GM19468 (cell line): Measurements from ENCODE around the gene TBL3.

Experiments
- ATAC-seq: cut with Tn5 transposase; IDR thresholded peaks from one replicate; pipeline ENCODE4 v1.9.1; 2021; ENCODE audit warnings: mild to moderate bottlenecking, moderate library complexity, moderate number of reproducible peaks; ENCODE audit not compliant: unreplicated experiment; ENCODE audit errors: extremely low read depth

TBL3 gene

DNA sequence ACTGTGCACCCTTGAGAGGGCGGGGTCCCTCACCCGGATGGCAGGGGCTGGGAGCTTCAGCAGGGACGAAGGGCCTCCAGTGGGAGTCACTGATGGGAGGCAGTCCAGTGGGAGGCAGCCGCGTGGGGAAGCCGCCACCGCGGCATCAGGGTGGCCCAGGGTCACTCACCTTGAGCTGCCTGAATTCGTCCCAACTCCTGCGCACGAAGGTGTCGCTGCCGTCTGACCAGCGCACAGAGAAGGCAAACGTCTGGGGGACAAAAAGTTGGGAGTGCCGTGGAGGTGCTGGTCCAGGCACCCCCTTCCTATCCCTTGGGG is 8.9 kb downstream of the TBL3 start:
- no peak for ATAC-seq

DNA sequence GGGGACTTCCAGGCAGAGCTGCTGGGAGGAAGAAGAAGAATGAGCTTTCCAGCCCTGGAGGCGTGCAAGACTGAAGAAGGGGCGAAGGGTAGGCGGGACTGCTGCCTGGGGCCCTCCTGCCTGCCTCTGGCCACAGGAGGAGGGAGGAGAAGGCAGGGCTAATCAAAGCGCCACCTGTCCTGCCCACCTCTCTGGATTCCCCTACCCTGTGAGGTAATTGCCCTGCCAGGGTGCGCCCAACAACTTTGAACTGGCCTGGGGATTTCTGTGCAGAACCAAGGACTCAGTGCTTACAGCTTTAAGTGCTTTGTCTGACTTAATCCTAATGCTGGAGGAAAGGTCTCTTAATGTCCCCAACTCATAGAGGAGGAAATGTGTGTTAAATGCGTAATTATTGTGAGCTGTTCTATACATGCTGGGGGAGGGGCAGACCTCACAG is 9.6 kb downstream of the TBL3 start, which contains the start of gene NOXO1:
Gene NOXO1 (minus strand): TSS at position 72 of the 439 bp plus-strand sequence. CDS start 290 bp downstream, outside the sequence.
- ATAC-seq, result no peak

DNA sequence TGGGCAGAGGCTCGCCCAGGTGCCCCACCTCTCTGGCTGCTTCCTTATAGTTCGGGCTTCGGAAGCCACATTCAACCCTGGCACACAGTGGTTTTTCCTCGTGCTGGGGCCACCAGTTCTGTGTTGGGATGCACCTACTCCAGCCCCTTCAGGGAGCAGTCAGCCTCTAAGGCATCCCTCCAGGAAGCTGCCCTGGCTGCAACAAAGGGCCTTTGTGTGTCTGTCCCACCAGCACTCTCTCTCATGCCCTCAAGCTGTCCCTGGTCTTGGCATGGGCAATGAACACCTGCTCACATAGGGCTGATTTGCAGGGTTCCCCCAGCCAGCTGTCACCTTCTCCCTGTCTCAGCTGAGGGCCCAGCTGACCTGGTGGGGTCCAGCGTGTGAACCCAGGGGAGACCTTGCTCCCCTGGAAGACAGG is 10.2 kb downstream of the TBL3 start:
- ATAC-seq, result no peak

DNA sequence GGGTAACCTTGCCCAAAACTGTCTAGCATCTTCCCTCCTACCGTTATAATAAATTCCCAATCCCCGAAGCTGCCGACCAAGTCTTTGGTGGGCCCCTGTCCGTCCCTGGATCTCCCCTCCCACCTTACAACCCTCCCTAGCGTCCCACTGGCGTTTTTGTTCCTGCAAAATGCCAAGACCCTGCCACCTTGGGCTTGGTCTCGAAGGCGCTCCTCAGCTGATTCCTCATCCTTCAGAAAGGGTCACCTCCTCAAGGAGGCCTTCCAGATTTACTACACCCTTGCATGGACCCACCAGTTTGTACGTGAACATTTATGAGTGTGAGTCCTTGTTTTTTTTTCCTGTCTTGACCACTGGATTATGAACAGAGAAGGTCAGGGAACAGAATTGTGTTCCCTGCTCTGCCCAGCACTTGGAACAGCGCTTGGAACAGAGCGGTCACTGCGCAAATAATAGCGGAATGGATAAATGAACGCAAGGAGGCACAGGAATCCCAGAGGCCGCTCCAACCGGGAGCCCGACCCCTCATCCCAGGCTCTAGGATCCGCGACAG is 11.2 kb downstream of the TBL3 start:
- no peak for ATAC-seq

DNA sequence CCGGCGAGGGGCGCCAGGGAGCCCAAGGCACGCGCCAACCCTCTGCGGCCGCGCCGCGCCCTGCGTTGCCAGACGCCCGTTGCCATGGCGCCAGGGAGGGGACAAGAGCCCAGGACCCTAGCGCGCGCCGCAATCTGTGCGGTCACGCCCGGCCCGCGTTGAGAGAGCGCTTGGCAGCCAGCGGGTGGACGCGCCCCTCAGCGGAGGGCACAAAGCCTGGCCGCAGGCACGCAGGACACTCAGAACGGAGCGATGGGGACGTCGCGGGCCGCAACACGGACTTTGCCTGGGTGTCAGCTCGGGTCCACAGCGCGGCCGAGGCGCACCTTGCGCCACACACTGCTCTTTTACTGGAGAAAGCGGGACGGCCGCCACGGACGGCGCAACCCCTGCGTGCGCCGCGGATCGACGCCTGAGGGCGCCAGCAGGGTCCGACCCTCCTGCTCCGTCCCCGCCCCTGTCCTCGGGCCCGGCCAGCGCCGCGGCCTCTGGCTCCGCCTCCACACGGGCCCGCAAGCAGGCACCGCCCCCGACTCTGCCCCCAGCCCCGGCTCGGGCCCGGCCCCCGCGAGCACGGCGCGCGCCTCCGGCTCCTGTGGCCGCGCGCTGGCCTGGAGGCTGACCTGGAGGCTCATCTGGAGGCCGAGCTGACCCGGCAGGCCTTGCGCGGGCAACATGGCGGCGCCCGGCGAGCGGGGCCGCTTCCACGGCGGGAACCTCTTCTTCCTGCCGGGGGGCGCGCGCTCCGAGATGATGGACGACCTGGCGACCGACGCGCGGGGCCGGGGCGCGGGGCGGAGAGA is 11.9 kb downstream of the TBL3 start, which contains the start of gene GFER:
Gene GFER (plus strand): TSS at position 650 of the 803 bp plus-strand sequence. CDS start 26 bp downstream, at position 676.
- ATAC-seq, result peak; percentile 58

DNA sequence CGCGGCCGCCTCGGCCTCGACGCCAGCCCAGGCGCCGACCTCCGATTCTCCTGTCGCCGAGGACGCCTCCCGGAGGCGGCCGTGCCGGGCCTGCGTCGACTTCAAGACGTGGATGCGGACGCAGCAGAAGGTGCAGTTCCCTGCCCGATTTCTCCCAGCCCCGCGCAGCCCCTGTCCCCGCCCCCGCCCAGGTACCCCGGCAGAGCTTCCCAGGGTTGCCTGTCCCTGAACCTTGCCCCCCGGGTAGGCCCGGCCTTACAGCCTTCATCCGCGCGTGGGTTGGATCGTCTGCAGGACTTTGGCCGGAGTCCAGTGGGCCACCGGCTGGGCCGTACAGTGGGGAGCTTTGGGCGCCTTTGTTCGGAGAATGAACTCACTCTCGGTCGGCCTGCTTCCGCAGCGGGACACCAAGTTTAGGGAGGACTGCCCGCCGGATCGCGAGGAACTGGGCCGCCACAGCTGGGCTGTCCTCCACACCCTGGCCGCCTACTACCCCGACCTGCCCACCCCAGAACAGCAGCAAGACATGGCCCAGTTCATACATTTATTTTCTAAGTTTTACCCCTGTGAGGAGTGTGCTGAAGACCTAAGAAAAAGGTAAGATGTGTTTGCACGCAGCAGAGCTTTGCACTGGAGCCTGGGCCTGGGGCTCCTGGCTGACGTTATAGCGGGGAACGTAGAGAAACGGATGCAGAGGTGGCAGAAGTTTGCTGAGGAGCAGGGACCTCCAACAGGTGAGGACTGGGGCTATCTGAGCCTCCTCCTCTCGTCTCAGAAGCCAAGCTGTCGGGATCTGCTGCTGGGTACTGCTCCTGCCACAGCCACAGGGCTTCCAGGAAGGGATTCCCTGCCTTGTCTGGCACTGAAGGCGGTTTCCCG is 12.7 kb downstream of the TBL3 start:
- ATAC-seq, result no peak

DNA sequence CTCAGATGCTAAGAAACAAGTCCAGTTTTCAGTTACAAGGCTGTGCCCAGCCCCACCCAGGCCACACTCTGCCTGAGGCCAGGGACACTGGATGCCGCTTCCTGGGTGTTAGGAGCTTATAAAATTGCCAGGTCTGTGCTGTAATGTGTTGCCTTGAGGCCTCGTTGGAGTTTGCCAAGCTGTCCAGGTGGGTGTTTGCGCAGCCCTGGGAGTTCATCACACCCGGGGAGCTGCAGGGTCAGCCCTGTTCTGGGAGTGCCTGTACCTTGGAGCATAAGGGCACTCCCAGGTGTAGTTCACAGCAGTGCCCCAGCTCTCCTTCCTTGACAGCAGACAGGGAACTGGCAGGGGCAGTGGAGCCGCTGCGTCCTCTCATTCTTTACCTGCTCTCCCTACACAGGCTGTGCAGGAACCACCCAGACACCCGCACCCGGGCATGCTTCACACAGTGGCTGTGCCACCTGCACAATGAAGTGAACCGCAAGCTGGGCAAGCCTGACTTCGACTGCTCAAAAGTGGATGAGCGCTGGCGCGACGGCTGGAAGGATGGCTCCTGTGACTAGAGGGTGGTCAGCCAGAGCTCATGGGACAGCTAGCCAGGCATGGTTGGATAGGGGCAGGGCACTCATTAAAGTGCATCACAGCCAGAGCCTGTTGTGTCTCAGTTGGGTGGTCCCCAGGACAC is 13.8 kb downstream of the TBL3 start:
- no peak for ATAC-seq

DNA sequence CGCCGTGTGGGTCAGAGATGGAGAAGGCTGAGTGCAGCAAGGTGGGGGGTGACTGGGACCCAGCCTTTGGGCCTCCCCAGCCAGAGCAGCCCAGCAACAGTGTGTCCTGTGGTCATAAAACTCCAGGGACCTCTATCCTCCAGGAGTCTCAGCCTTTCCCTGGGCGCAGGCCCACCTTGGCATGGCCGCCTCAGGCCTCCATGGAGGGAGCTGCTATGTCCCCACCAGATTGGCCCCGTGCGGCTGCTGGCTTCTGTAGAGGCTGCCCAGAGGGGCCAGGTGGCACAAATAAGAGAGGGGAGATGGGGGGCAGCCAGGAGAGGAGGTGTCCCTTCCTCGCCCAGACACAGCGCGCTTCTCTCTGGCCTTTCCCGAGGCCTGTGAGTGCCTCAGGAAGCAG is 15.3 kb downstream of the TBL3 start:
- no peak for ATAC-seq

DNA sequence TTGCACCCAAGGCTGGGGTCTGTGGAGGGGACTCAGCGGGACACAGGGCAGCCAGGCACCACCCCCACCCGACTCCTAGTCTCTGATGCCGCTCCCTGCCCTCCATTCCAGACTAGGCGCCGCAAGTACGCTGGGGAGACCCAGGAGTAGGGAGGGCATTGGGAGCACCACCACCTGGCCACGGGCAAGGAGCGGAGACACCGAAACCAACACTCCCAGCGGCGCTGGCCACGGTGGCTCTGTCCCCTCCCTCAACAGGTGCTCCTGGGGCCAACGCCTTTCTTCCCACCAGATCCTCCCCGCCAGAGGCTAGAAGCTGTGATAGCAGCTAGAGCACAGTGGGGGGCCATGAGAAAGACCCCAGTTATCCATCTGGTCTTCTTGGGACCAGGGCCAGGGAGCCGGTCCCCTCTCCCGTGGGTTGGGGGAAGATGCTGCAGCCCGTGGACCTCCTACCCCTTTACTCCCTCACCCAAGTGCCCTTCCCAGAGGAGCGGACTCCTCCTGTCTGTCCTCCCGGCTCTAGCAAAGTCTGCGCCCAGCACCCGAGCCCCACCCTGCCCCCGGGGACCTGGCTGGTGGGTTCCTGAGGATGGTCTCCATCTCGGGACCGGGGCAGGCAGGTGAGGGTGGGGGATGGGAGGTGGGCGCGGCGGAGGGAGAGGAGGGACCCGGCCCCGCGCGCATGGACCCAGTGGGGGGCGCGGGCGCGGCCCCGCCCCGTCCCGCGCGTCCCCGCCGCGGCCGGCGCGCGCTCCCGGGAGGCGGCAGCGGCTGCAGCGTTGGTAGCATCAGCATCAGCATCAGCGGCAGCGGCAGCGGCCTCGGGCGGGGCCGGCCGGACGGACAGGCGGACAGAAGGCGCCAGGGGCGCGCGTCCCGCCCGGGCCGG is 17.6 kb downstream of the TBL3 start, which contains the start of gene SYNGR3:
Gene SYNGR3 (plus strand): TSS at position 762 of the 892 bp plus-strand sequence. CDS start 133 bp downstream, outside the sequence.
- no peak for ATAC-seq

DNA sequence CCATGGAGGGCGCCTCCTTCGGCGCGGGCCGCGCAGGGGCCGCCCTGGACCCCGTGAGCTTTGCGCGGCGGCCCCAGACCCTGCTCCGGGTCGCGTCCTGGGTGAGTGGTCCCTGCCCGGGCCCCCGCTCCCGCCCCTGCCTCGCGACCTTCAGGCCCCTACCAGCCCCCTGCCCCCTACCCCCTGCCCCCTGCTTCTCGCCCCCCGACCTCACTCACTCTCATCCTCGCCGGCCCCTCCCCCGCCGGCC is 18.2 kb downstream of the TBL3 start:
- ATAC-seq, result no peak

DNA sequence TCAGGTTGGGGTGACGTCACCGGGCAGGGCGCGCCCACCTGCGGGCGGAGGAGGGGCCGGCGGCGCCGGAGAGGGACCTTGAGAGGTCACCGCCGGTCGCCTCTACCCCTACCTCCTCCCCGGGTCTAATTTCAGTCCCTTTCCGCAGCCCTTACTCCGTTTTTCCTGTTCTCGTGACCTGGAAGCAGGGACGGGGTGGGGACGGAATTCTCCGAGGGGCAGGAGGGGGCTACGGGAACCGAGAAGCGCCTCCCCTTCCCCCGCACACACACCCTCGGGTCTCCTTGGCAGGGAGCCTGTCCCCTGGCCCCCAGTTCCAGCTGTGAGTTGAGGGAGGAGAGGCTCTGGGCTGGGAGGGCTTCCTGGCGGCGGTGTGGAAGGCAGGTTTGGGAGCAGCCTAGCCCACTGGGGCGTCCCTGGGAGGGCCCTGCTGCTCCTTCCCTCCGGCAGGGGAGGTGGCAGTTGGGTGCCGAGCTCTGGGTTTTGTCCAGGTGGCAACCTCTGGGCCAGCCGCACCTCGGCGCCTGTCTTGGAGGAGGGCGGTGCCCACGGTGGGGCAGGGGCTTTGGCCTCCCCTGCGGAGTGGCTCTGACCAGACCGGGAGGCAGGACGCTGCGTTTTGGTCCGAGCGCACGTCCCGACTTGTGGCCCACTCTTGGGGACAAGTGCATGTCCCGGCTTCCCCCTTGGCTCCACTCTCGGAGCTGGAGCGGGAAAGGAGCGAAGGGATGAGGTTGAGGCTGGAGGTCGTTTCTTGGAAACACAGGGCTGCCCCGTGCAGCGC is 18.7 kb downstream of the TBL3 start:
- ATAC-seq, result no peak

DNA sequence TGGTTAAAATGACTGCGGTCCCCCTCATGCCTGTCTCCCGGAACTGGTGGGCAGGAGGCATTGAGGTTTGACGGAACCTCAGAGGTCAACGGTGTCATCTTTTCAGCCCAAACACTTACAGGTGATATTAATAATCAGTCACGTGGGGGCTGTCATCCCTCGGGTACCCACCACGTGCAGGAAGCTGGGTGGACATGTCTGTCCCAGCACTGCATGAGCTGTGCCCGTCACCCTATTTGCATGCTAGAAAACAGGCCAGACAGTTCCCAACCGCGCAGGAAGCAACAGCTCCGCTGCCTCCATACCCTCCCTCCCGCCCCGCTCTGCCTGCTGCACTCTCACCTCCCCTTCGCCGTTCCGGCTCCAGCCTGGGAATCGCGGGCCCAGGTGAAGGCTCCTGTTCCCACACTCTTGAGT is 19.3 kb downstream of the TBL3 start:
- ATAC-seq, result no peak

DNA sequence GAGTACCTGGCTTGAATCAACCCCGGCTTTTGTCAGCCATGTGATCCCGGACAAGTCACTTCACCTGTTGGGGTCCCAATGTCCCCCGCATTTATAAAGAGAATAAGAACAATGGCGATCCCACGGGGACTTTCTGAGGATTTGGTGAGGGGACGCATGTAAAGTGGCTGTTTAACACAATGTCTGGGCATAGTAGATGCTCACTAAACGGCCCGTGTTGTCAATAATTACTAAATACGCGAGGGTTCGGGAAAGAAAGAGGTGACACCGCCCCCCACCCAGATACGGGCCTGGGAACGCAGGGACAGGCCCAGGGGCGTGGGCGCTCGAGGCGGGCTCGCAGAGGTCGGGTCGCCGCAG is 19.7 kb downstream of the TBL3 start:
- ATAC-seq, result no peak

DNA sequence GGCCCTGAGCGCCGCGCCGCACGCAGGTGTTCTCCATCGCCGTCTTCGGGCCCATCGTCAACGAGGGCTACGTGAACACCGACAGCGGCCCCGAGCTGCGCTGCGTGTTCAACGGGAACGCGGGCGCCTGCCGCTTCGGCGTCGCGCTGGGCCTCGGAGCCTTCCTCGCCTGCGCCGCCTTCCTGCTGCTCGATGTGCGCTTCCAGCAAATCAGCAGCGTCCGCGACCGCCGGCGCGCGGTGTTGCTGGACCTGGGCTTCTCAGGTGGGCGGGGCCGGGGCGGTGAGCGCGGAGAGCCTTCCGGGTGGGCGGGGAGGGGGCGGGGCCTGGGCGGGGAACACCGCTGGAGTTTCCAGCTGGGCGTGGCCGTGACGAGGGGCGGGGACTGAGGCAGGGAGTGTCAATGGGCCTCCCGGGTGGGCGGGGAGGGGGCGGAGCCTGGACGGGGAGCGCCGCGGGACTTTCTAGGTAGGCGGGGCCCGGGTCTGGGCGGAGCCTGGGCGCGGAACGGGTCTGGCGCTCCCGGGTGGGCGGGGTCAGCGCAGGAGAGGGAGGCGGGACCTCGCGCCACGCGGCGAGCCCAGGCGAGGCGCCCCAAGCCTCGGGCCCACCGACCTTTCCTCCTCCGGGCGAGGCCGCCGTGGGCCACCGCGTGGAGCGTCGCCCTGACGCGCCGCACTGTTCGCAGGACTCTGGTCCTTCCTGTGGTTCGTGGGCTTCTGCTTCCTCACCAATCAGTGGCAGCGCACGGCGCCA is 20.3 kb downstream of the TBL3 start:
- peak; percentile 45 for ATAC-seq

DNA sequence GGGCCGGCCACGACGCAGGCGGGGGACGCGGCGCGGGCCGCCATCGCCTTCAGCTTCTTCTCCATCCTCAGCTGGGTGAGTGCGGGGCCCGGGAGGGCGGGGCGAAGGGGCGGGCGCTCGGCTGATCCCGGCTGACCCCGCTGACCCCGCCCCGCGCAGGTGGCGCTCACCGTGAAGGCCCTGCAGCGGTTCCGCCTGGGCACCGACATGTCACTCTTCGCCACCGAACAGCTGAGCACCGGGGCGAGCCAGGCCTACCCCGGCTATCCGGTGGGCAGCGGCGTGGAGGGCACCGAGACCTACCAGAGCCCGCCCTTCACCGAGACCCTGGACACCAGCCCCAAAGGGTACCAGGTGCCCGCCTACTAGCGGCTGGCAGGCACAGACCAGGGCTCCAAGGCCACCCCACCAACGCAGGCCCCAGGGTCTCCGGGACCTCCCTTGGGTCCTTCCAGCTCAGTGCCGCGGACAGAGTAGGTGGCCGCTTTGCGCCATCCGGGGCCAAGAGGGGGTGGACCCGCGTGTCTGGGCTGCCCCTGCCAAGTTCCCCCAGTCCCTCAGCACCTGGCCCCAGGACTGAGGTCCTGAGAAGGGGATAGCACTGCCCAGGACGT is 21.0 kb downstream of the TBL3 start:
- ATAC-seq, result no peak

DNA sequence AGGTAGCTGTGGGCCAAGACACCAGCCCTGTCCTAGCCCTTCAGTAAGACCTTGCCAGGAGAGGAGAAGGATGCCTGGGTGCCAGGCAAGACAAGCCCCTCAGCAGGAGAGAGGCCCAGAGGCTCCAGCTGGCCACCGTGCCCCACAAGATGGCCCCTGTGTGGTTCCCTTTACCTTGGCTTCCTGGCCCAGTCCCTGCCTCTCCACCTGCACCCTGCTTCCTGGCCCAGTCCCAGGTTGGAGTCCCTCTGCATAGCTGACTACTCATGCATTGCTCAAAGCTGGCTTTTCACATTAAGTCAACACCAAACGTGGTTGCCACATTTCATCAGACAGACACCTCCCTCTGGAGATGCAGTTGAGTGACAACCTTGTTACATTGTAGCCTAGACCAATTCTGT is 21.9 kb downstream of the TBL3 start:
- ATAC-seq, result no peak

DNA sequence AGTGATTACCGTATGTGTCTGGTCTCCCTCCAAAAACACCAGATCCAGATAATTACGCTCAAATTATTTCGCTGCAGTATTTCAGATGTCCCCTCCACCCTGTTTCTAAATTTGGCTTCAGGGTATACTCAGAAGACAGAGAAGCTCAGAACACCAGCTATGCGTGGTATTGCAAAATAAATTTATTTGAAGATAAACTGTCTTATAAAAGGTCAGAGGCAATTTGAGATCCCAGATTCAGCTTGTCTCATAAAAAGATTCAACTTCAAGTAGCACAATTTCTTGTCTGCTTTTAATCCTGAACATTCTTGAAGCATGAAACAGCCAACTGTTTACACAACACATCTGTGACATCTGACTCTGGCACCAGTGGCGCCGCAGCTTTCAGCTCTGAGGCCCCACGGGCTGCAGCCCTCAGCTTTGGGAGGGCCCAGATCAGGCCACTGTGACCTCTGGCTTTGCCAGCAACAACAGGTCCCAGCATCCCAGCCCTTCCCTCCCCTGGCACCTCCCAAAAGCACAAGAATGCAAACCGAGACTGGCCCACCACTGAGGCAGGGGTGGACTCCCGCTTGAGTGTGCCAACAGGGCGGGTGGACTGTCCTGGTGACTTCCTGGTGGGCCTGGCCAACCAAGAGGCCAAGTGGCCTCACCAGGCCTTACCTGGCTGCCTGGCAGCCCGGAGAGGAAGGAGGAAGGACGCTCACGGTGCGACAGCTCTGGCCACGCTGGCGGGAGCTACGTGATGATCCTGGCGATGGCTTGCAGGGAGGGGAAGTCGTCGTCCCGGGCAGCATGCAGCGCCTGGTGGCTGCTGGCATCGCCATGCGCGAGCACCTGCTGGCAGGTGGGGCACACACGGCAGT is 25.9 kb downstream of the TBL3 start:
- ATAC-seq, result no peak
